ENCODE data around the gene ITGAX. TPM values are rescaled to one million over a fixed set of nuclear protein-coding genes. Genes with fewer than 3 reads are reported as not detected.

ITGAX gene
- total RNA-seq, 1 donor = not detected

DNA sequence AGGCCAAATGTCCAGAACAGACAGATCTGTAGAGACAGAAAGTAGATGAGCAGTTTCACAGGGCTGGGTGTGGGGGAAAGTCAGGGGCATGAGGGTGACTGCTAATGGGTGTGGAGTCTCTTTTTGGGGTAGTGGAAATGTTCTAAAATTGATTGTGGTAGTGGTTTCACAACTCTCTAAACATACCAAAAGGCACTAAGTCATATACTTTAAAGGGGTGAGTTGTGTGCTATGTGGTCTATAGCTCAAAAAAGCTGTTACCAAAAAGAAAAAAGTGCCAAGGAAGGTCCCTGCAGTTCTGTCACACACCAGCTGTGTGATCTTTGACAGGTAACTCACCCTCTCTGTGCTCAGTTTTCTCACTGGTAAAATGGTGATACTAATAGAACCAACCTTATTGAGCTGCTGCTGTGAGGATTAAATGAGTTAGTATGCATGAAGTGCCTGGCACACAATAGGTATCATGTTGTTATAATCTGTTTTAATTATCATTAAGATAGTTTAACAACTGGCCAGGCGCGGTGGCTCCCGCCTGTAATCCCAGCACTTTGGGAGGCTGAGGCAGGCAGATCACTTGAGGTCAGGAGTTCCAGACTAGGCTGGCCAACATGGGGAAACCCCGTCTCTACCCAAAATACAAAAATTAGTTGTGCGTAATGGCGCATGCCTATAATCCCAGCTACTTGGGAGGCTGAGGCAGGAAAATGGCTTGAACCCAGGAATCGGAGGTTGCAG lies 10.3 kb downstream of the ITGAX start:
- TF ChIP-seq, protein P1, sequence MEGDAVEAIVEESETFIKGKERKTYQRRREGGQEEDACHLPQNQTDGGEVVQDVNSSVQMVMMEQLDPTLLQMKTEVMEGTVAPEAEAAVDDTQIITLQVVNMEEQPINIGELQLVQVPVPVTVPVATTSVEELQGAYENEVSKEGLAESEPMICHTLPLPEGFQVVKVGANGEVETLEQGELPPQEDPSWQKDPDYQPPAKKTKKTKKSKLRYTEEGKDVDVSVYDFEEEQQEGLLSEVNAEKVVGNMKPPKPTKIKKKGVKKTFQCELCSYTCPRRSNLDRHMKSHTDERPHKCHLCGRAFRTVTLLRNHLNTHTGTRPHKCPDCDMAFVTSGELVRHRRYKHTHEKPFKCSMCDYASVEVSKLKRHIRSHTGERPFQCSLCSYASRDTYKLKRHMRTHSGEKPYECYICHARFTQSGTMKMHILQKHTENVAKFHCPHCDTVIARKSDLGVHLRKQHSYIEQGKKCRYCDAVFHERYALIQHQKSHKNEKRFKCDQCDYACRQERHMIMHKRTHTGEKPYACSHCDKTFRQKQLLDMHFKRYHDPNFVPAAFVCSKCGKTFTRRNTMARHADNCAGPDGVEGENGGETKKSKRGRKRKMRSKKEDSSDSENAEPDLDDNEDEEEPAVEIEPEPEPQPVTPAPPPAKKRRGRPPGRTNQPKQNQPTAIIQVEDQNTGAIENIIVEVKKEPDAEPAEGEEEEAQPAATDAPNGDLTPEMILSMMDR (IDR thresholded peaks at IDR 0.05; ENCODE audit: insufficient read depth, low read length) = no peak
- DNase-seq (ENCODE audit: low read depth) = no peak
- no peak overlapping the region for H3K4me3 ChIP-seq (ENCODE audit: low read depth, low read length)

DNA sequence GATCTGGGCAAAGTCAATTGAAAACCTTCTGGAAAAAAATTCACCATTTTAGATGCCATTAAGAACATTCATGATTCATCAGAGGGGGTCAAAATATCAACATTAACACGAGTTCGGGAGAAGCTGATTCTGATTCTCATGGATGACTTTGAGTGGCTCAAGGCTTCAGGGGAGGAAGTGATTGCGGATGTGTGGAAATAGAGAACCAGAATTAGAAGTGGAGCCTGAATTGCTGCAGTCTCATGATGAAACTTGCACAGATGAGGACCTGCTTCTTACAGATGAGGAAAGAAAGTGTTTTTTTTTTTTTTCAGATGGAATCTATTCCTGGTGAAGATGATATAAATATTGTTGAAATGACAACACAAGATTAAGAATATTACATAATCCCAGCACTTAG lies 12.9 kb downstream of the ITGAX start:
- TF ChIP-seq, protein P1 (IDR thresholded peaks at IDR 0.05; ENCODE audit: insufficient read depth, low read length) = no peak
- H3K4me3 ChIP-seq (ENCODE audit: low read depth, low read length) = no peak overlapping the region
- DNase-seq (ENCODE audit: low read depth) = no peak

DNA sequence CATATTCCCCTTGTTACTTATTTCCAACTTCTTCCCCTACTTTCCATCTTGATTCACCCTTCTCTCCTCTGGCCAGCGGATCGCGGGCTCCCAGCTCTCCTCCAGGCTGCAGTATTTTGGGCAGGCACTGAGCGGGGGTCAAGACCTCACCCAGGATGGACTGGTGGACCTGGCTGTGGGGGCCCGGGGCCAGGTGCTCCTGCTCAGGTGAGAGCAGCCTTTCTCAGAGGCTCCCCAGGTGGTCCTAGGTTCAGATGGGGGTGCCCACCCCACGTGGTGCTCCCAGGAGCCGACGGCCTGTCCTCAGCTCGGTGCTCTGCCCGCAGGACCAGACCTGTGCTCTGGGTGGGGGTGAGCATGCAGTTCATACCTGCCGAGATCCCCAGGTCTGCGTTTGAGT lies 16.0 kb downstream of the ITGAX start:
- TF ChIP-seq, protein P1 (IDR thresholded peaks at IDR 0.05; ENCODE audit: insufficient read depth, low read length) = no peak
- H3K4me3 ChIP-seq (ENCODE audit: low read depth, low read length) = no peak overlapping the region
- DNase-seq (ENCODE audit: low read depth) = no peak

DNA sequence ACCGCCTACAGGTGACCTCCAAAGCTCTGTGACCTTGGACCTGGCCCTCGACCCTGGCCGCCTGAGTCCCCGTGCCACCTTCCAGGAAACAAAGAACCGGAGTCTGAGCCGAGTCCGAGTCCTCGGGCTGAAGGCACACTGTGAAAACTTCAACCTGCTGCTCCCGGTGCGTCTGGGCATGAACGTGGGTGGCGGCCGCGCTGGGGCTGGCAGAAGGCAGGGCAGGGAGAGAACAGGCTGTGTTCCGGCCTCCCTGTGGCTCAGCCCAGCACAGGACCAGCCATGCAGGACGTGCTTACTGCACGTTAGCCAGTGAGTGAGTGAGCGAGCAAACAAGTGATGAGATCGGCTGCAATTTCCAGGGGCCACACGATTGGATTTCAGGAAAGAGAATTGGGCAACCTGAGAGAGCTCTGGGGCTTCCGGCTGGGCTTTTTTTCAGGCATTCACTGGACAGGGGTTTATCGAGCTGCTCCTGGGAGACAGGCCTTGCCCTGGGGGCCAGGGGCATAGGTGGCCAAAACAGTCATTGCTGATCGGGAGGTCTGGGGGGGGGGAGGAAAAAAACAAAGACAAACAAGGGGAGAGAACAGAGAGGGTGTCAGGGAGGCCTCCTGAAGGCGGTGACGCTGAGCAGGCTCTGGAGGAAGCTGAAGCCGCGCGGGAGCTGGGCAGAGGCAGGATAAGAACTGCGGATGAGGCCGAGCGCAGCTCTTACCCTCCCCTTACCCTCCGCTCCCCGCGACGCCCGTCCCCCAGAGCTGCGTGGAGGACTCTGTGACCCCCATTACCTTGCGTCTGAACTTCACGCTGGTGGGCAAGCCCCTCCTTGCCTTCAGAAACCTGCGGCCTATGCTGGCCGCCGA lies 16.9 kb downstream of the ITGAX start:
- DNase-seq (ENCODE audit: low read depth) = no peak
- H3K4me3 ChIP-seq (ENCODE audit: low read depth, low read length) = no peak overlapping the region
- TF ChIP-seq, protein P1 (IDR thresholded peaks at IDR 0.05; ENCODE audit: insufficient read depth, low read length) = no peak

DNA sequence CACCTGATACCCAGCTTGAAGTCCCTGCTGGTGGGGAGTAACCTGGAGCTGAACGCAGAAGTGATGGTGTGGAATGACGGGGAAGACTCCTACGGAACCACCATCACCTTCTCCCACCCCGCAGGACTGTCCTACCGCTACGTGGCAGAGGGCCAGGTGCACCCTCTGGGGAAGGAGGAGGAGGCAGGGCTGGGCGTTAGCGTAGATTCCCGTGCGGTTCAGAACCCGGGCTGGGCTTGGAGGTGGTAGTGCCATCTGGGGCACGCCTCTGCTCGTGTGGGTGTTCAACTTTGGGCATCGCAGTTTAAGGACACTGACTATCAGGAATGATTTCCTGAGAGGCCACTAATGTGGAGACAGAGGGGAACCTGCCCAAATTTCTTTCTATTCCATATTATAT lies 18.3 kb downstream of the ITGAX start:
- TF ChIP-seq, protein P1 (IDR thresholded peaks at IDR 0.05; ENCODE audit: insufficient read depth, low read length) = no peak
- DNase-seq (ENCODE audit: low read depth) = no peak
- H3K4me3 ChIP-seq (ENCODE audit: low read depth, low read length) = no peak overlapping the region

DNA sequence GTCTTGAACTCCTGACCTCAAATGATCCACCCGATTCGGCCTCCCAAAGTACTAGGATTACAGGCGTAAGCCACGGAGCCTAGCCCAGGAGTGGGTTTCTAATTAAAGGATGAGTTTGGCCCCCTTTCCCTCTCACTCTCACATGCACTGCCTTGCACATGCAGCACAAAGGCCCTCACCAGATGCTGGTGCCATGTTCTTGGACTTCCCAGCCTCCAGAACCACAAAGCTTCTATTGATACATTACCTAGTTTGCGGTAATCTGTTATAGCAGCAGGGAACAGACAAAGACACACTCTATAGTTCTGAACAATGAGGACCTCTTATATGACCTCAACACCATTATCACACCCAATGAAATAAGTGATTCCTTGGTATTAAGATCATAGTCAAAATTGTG lies 20.3 kb downstream of the ITGAX start:
- no peak overlapping the region for H3K4me3 ChIP-seq (ENCODE audit: low read depth, low read length)
- TF ChIP-seq, protein P1 (IDR thresholded peaks at IDR 0.05; ENCODE audit: insufficient read depth, low read length) = no peak
- DNase-seq (ENCODE audit: low read depth) = no peak

All from fibroblast of the aortic adventitia (primary cell).